ENCODE results near the gene COQ8A. TPM values are rescaled to one million over a fixed set of nuclear protein-coding genes. Genes with fewer than 3 reads are reported as not detected.

COQ8A gene
- total RNA-seq, 1 experiment from 2014 or later, result 35.3 TPM

- no peak for DNase-seq (ENCODE audit: low read depth, low spot score)
- no peaks in the 10 kb centered on the region for H3K27me3 ChIP-seq (ENCODE audit: insufficient read depth, low read length)
- no peaks in the 10 kb centered on the region for H3K79me2 ChIP-seq (ENCODE audit: insufficient read depth, low read length)
- ATAC-seq, result no peak
- H3K4me2 ChIP-seq (ENCODE audit: low read length), result no peak overlapping the region
- H2AFZ ChIP-seq (ENCODE audit: low read depth, low read length, poor library complexity, severe bottlenecking), result no peak overlapping the region
- no TSS peak for BruUV-seq (replicated peaks)
- no peaks in the 10 kb centered on the region for H4K20me1 ChIP-seq (ENCODE audit: insufficient read depth)
- CTCF ChIA-PET, result no interaction called here
- POLR2A ChIA-PET, result no interaction called here
- no peak overlapping the region for H3K4me3 ChIP-seq (replicated peaks in 1 of 2; ENCODE audit: low read depth in 1 of 2, low read length in 2 of 2)
- H3K4me1 ChIP-seq (ENCODE audit: control insufficient read depth in 1 of 2, insufficient read depth in 2 of 2, low read length in 2 of 2), result no peaks in the 10 kb centered on the region
- RAD21 ChIA-PET (ENCODE audit: low non-redundant PET in 1 of 2, low total read pairs in 2 of 2, uncharacterized antibody in 2 of 2, unreplicated experiment in 2 of 2), result no interaction called here
- H3K9me3 ChIP-seq (ENCODE audit: control insufficient read depth in 1 of 2, insufficient read depth in 1 of 2, low read depth in 1 of 2, low read length in 2 of 2), result no peaks in the 10 kb centered on the region
- H3K27ac ChIP-seq (ENCODE audit: low read depth, low read length), result no peak overlapping the region
- H3K9me2 ChIP-seq (ENCODE audit: insufficient read depth), result no peaks in the 10 kb centered on the region
- H3K36me3 ChIP-seq (ENCODE audit: control insufficient read depth in 1 of 2, insufficient read depth in 2 of 2, low read length in 2 of 2), result no peaks in the 10 kb centered on the region
- H3K9ac ChIP-seq (ENCODE audit: low read length), result no peak overlapping the region
- no peak for TF ChIP-seq EGR1 (IDR thresholded peaks at IDR 0.05; ENCODE audit: low read depth)
- TF ChIP-seq REST (IDR thresholded peaks at IDR 0.05; ENCODE audit: low read depth), result no peak
- TF ChIP-seq JUND (IDR thresholded peaks at IDR 0.05), result no peak
- no peak for TF ChIP-seq SRF (IDR thresholded peaks at IDR 0.05; ENCODE audit: low read depth)
- intact Hi-C loops (cut with micrococcal nuclease), result no loop called here
Measured at GRCh38 chr1:226903819-226904716, 36.0 kb upstream of the COQ8A start.

- CTCF ChIA-PET, result no interaction called here
- Histone ChIP-seq H3K9me2 (ENCODE audit: insufficient read depth) (no peaks in the 10 kb centered on the region), H3K4me3 (replicated peaks in 1 of 2; ENCODE audit: low read depth in 1 of 2, low read length in 2 of 2) (no peak overlapping the region), H4K20me1 (ENCODE audit: insufficient read depth) (no peaks in the 10 kb centered on the region), H3K9ac (ENCODE audit: low read length) (no peak overlapping the region), H3K36me3 (ENCODE audit: control insufficient read depth in 1 of 2, insufficient read depth in 2 of 2, low read length in 2 of 2) (no peaks in the 10 kb centered on the region; a peak in 1 of 4 replicates), H3K4me2 (ENCODE audit: low read length) (no peak overlapping the region), H3K9me3 (ENCODE audit: control insufficient read depth in 1 of 2, insufficient read depth in 1 of 2, low read depth in 1 of 2, low read length in 2 of 2) (no peaks in the 10 kb centered on the region), H2AFZ (ENCODE audit: low read depth, low read length, poor library complexity, severe bottlenecking) (no peak overlapping the region), H3K79me2 (ENCODE audit: insufficient read depth, low read length) (no peaks in the 10 kb centered on the region), H3K27ac (ENCODE audit: low read depth, low read length) (no peak overlapping the region), H3K4me1 (ENCODE audit: control insufficient read depth in 1 of 2, insufficient read depth in 2 of 2, low read length in 2 of 2) (no peaks in the 10 kb centered on the region), H3K27me3 (ENCODE audit: insufficient read depth, low read length) (no peaks in the 10 kb centered on the region)
- BruUV-seq (replicated peaks), result no TSS peak
- POLR2A ChIA-PET, result no interaction called here
- DNase-seq (ENCODE audit: low read depth, low spot score), result no peak
- RAD21 ChIA-PET (ENCODE audit: low non-redundant PET in 1 of 2, low total read pairs in 2 of 2, uncharacterized antibody in 2 of 2, unreplicated experiment in 2 of 2), result no interaction called here
- no peak for ATAC-seq
- intact Hi-C loops (cut with micrococcal nuclease), result no loop called here
- no peak for TF ChIP-seq EGR1 (IDR thresholded peaks at IDR 0.05; ENCODE audit: low read depth)
- no peak for TF ChIP-seq RAD21 (IDR thresholded peaks at IDR 0.05; ENCODE audit: low read depth)
- TF ChIP-seq ATF3 (IDR thresholded peaks at IDR 0.05), result no peak
- TF ChIP-seq POLR2AphosphoS5 (IDR thresholded peaks at IDR 0.05; ENCODE audit: low read depth, low read length), result no peak
- TF ChIP-seq ZBTB33 (IDR thresholded peaks at IDR 0.05; ENCODE audit: extremely low read depth, insufficient replicate concordance, low read length), result no peak
- TF ChIP-seq EZH2 (IDR thresholded peaks at IDR 0.05), result no peak
- TF ChIP-seq ZNF274 (IDR thresholded peaks at IDR 0.05; ENCODE audit: low read depth, low read length), result no peak
- TF ChIP-seq JUND (IDR thresholded peaks at IDR 0.05), result no peak
- no peak for TF ChIP-seq TCF7L2 (IDR thresholded peaks at IDR 0.05; ENCODE audit: borderline replicate concordance, extremely low read depth, insufficient read depth, insufficient read length)
- no peak for TF ChIP-seq POLR2A (IDR thresholded peaks at IDR 0.05; ENCODE audit: borderline replicate concordance, extremely low read depth, insufficient read depth, insufficient read length)
- TF ChIP-seq SIN3A (IDR thresholded peaks at IDR 0.05; ENCODE audit: low read depth), result no peak
- TF ChIP-seq YY1 (IDR thresholded peaks at IDR 0.05; ENCODE audit: extremely low read depth, insufficient replicate concordance, low read depth, low read length), result no peak
- no peak for TF ChIP-seq ZFX (IDR thresholded peaks at IDR 0.05)
Measured at GRCh38 chr1:226904772-226905171, 35.3 kb upstream of the COQ8A start.
